ENCODE results near the gene SHISA7. TPM values are rescaled to one million over a fixed set of nuclear protein-coding genes. Genes with fewer than 3 reads are reported as not detected.

Gene SHISA7
- total RNA-seq (2013), result not detected
- under 1 TPM in 1 of 3 donors, not detected in 2; 0.01 TPM for polyA plus RNA-seq
- polyA minus RNA-seq, result under 0.01 TPM in 1 of 2 replicates, not detected in the other
- 0 to 0.32 (median 0.03) reads per million in 11 experiments for total RNA-seq

DNA sequence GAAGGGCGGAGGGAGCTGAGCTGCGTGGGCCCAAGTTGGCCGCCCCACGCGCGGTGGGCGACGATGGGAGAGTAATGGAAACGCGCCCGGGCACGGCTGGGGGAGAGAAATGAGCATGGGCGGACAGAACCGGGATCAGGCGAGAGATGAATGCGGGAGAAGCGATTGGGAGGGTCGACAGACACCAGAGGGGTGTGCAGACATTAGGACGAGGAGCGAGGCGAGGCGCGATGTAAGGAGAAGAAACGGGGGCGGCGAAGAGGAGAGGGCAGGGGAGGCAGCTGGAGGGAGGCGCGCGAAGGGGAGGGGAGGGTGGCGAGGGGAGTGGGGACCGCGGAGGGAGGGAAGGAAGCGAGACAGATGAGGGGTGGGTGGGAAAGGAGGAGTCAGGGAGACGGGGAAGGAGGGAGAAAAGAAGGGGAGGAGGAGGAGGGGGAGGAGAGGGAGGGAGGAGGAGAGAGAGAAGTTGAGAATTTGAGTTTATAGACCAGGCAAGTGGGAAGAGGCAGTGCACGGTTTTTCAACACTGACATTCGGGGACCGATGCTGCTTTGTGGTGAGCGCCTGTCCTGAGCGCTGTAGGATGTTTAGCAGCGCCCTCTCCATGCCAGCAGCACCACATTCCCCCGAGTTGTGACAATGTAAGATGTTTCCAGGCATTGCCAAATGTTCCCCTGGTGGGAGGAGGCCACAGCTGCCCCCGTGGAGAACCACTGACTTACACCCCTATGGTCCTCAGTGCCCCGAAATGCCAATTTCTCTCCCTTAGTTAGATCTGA lies at the start of gene SHISA7:
Gene SHISA7, minus strand, starts transcription at position 256 of the 779 bp plus-strand sequence. CDS start 437 bp downstream, outside the sequence.
- H3K9me3 ChIP-seq (replicated peaks in 1 of 2; ENCODE audit: control insufficient read depth in 1 of 2, insufficient read depth in 1 of 2, low read length in 2 of 2), result peaks cover 0 to 22% of the 10 kb centered on the region in 2 donors
- intact Hi-C loops (cut with micrococcal nuclease), result no loop called here
- Mint-ChIP-seq H3K27me3 (ENCODE audit: low read depth in 3 of 3) (peaks cover 39 to 76% (median 60%) of the 10 kb centered on the region in 3 donors), H3K9me3 (peaks cover 0 to 38% (median 13%) of the 10 kb centered on the region in 7 donors), H3K36me3 (peaks cover 5 to 12% of the 10 kb centered on the region in 2 donors), H3K4me1 (peaks cover 21% of the 10 kb centered on the region), H3K27ac (no peak within 1 kb of the TSS), H3K4me3 (peak within 1 kb of the TSS in 1 of 2 donors; percentile 74)
- 2% methylated on average over 33 of the region's 43 CpGs for WGBS (ENCODE audit: insufficient coverage)
- no peak within 1 kb of the TSS for H2AFZ ChIP-seq (ENCODE audit: insufficient read depth, low read depth, low read length, poor library complexity, severe bottlenecking)
- H3K27ac ChIP-seq (ENCODE audit: low read depth in 1 of 2, low read length in 2 of 2), result no peak within 1 kb of the TSS
- no peak within 1 kb of the TSS for H3K9ac ChIP-seq (ENCODE audit: insufficient read depth, low read length, poor library complexity, severe bottlenecking)
- no peak for DNase-seq
- H3K4me2 ChIP-seq (replicated peaks; ENCODE audit: extremely low read depth, low read length, poor library complexity, severe bottlenecking), result no peak within 1 kb of the TSS
- TF ChIP-seq CTCF (IDR thresholded peaks at IDR 0.05), result no peak
- no peaks in the 10 kb centered on the region for H3K79me2 ChIP-seq (ENCODE audit: insufficient read depth, low read length)
- no peak within 1 kb of the TSS for H3K4me3 ChIP-seq (replicated peaks in 1 of 3; ENCODE audit: low read depth in 2 of 3, low read length in 3 of 3)
- peaks cover 21 to 24% of the 10 kb centered on the region in 2 donors for H3K4me1 ChIP-seq (ENCODE audit: control insufficient read depth in 1 of 2, insufficient read depth in 2 of 2, low read length in 2 of 2)
- H3K36me3 ChIP-seq (replicated peaks in 1 of 2; ENCODE audit: control insufficient read depth in 1 of 2, insufficient read depth in 2 of 2, low read length in 2 of 2), result no peaks in the 10 kb centered on the region
- peaks cover 26 to 76% of the 10 kb centered on the region in 2 donors for H3K27me3 ChIP-seq (ENCODE audit: control insufficient read depth in 2 of 2, insufficient read depth in 2 of 2, low read length in 2 of 2)
- no peaks in the 10 kb centered on the region for H4K20me1 ChIP-seq (ENCODE audit: insufficient read depth, low read length)

- no peak for TF ChIP-seq CTCF (IDR thresholded peaks at IDR 0.05)
- Mint-ChIP-seq H3K27ac (peak overlapping the region in 1 of 7 donors; percentile 8), H3K4me1 (peaks cover 4% of the 10 kb centered on the region), H3K9me3 (peaks cover 0 to 3% (median 0%) of the 10 kb centered on the region in 7 donors), H3K36me3 (no peaks in the 10 kb centered on the region), H3K4me3 (peak overlapping the region in 1 of 2 donors; percentile 17), H3K27me3 (ENCODE audit: low read depth in 3 of 3) (peaks cover 14 to 38% (median 24%) of the 10 kb centered on the region in 3 donors)
- no peak for DNase-seq
- Histone ChIP-seq H3K27ac (ENCODE audit: low read depth in 1 of 2, low read length in 2 of 2) (no peak overlapping the region), H4K20me1 (ENCODE audit: insufficient read depth, low read length) (no peaks in the 10 kb centered on the region), H3K27me3 (ENCODE audit: control insufficient read depth in 2 of 2, insufficient read depth in 2 of 2, low read length in 2 of 2) (peaks cover 0 to 9% of the 10 kb centered on the region in 2 donors), H3K9me3 (replicated peaks in 1 of 2; ENCODE audit: control insufficient read depth in 1 of 2, insufficient read depth in 1 of 2, low read length in 2 of 2) (no peaks in the 10 kb centered on the region), H3K79me2 (ENCODE audit: insufficient read depth, low read length) (no peaks in the 10 kb centered on the region), H3K4me3 (replicated peaks in 1 of 3; ENCODE audit: low read depth in 2 of 3, low read length in 3 of 3) (no peak overlapping the region), H3K36me3 (replicated peaks in 1 of 2; ENCODE audit: control insufficient read depth in 1 of 2, insufficient read depth in 2 of 2, low read length in 2 of 2) (no peaks in the 10 kb centered on the region), H3K9ac (ENCODE audit: insufficient read depth, low read length, poor library complexity, severe bottlenecking) (no peak overlapping the region), H3K4me2 (replicated peaks; ENCODE audit: extremely low read depth, low read length, poor library complexity, severe bottlenecking) (no peak overlapping the region), H2AFZ (ENCODE audit: insufficient read depth, low read depth, low read length, poor library complexity, severe bottlenecking) (no peak overlapping the region), H3K4me1 (ENCODE audit: control insufficient read depth in 1 of 2, insufficient read depth in 2 of 2, low read length in 2 of 2) (no peaks in the 10 kb centered on the region)
- 57% methylated on average over 5 of the region's 12 CpGs for WGBS (ENCODE audit: insufficient coverage)
- intact Hi-C loops (cut with micrococcal nuclease), result no loop called here
Measured at GRCh38 chr19:55492362-55492944, 49.4 kb upstream of the SHISA7 start.

Measured in CD14-positive monocyte (primary cell).